Stimulated activated effector memory CD8-positive, alpha-beta T cell treated with anti-CD3 and anti-CD28 coated beads, Interleukin-12 subunit alpha, Interleukin-12 subunit beta, amount 100 ng/mL, for 72 hours (primary cell): ENCODE data around the gene CECR2.

Source experiments
- ATAC-seq: fragments of 150-1000 bp; cut with Tn5 transposase; 2 replicates; pipeline ENCODE4 v1.10.0; 2021
- DNase-seq, 2 donors: peaks; one replicate each; pipeline ENCODE4 v3.0.0; 2021 to 2022; ENCODE audit warnings: low spot score in 2 of 2
- H3K27ac Mint-ChIP-seq: one replicate; pipeline ENCODE4 v1.8.0; 2022; ENCODE audit warnings: mild to moderate bottlenecking, mixed read lengths
- H3K36me3 Mint-ChIP-seq: one replicate; pipeline ENCODE4 v1.8.0; 2022; ENCODE audit warnings: mild to moderate bottlenecking, mixed read lengths
- H3K4me1 Mint-ChIP-seq: one replicate; pipeline ENCODE4 v1.8.0; 2022; ENCODE audit warnings: mixed read lengths
- H3K4me3 Mint-ChIP-seq: one replicate; pipeline ENCODE4 v1.8.0; 2022; ENCODE audit warnings: mild to moderate bottlenecking, mixed read lengths
- H3K9me3 Mint-ChIP-seq: one replicate; pipeline ENCODE4 v1.8.0; 2022; ENCODE audit warnings: mixed read lengths

Gene CECR2

GRCh38 chr22:17443405-17444203 lies 74.3 kb downstream of the CECR2 start:
- H3K4me3 Mint-ChIP-seq, result no peak overlapping the region
- ATAC-seq, result no peak
- no peak for DNase-seq
- H3K36me3 Mint-ChIP-seq, result no peaks in the 10 kb centered on the region
- H3K4me1 Mint-ChIP-seq, result no peaks in the 10 kb centered on the region
- no peaks in the 10 kb centered on the region for H3K9me3 Mint-ChIP-seq
- no peak overlapping the region for H3K27ac Mint-ChIP-seq

GRCh38 chr22:17444204-17444504 lies 74.9 kb downstream of the CECR2 start:
- DNase-seq, result no peak
- H3K36me3 Mint-ChIP-seq, result no peaks in the 10 kb centered on the region
- no peak for ATAC-seq
- no peaks in the 10 kb centered on the region for H3K9me3 Mint-ChIP-seq
- H3K4me1 Mint-ChIP-seq, result no peaks in the 10 kb centered on the region
- no peak overlapping the region for H3K4me3 Mint-ChIP-seq
- H3K27ac Mint-ChIP-seq, result no peak overlapping the region

GRCh38 chr22:17446698-17447097 lies 77.4 kb downstream of the CECR2 start:
- H3K4me1 Mint-ChIP-seq, result no peaks in the 10 kb centered on the region
- no peak overlapping the region for H3K27ac Mint-ChIP-seq
- no peak overlapping the region for H3K4me3 Mint-ChIP-seq
- ATAC-seq, result no peak
- DNase-seq, result no peak
- no peaks in the 10 kb centered on the region for H3K36me3 Mint-ChIP-seq
- H3K9me3 Mint-ChIP-seq, result no peaks in the 10 kb centered on the region

GRCh38 chr22:17451316-17451715 lies 82.1 kb downstream of the CECR2 start:
- H3K9me3 Mint-ChIP-seq, result no peaks in the 10 kb centered on the region
- DNase-seq (no peak), ATAC-seq (no peak)
- H3K36me3 Mint-ChIP-seq, result no peaks in the 10 kb centered on the region
- H3K27ac Mint-ChIP-seq, result no peak overlapping the region
- H3K4me1 Mint-ChIP-seq, result no peaks in the 10 kb centered on the region
- H3K4me3 Mint-ChIP-seq, result no peak overlapping the region

- DNase-seq, result no peak
- no peaks in the 10 kb centered on the region for H3K9me3 Mint-ChIP-seq
- H3K4me3 Mint-ChIP-seq, result no peak overlapping the region
- H3K4me1 Mint-ChIP-seq, result no peaks in the 10 kb centered on the region
- H3K27ac Mint-ChIP-seq, result no peak overlapping the region
- H3K36me3 Mint-ChIP-seq, result no peaks in the 10 kb centered on the region
- no peak for ATAC-seq
Observed at GRCh38 chr22:17460895-17461294, 91.6 kb downstream of the CECR2 start.

- H3K27ac Mint-ChIP-seq, result no peak overlapping the region
- no peaks in the 10 kb centered on the region for H3K36me3 Mint-ChIP-seq
- ATAC-seq (no peak), DNase-seq (no peak)
- no peaks in the 10 kb centered on the region for H3K4me1 Mint-ChIP-seq
- H3K4me3 Mint-ChIP-seq, result no peak overlapping the region
- H3K9me3 Mint-ChIP-seq, result no peaks in the 10 kb centered on the region
Observed at GRCh38 chr22:17470880-17471500, 101.7 kb downstream of the CECR2 start.

GRCh38 chr22:17471886-17472535 lies 102.8 kb downstream of the CECR2 start:
- ATAC-seq (no peak), DNase-seq (no peak)
- Mint-ChIP-seq H3K4me3 (no peak overlapping the region), H3K27ac (no peak overlapping the region), H3K36me3 (no peaks in the 10 kb centered on the region), H3K9me3 (no peaks in the 10 kb centered on the region), H3K4me1 (no peaks in the 10 kb centered on the region)

GRCh38 chr22:17472932-17473331 lies 103.7 kb downstream of the CECR2 start:
- DNase-seq (no peak), ATAC-seq (no peak)
- no peaks in the 10 kb centered on the region for H3K4me1 Mint-ChIP-seq
- H3K36me3 Mint-ChIP-seq, result no peaks in the 10 kb centered on the region
- no peak overlapping the region for H3K4me3 Mint-ChIP-seq
- H3K9me3 Mint-ChIP-seq, result no peaks in the 10 kb centered on the region
- no peak overlapping the region for H3K27ac Mint-ChIP-seq

- no peak for DNase-seq
- Mint-ChIP-seq H3K36me3 (no peaks in the 10 kb centered on the region), H3K9me3 (no peaks in the 10 kb centered on the region), H3K4me1 (no peaks in the 10 kb centered on the region), H3K27ac (no peak overlapping the region), H3K4me3 (no peak overlapping the region)
- no peak for ATAC-seq
Observed at GRCh38 chr22:17475318-17476230, 106.3 kb downstream of the CECR2 start.

GRCh38 chr22:17476838-17477237 lies 107.6 kb downstream of the CECR2 start:
- no peaks in the 10 kb centered on the region for H3K4me1 Mint-ChIP-seq
- DNase-seq (no peak), ATAC-seq (no peak)
- H3K36me3 Mint-ChIP-seq, result no peaks in the 10 kb centered on the region
- H3K9me3 Mint-ChIP-seq, result no peaks in the 10 kb centered on the region
- H3K27ac Mint-ChIP-seq, result no peak overlapping the region
- H3K4me3 Mint-ChIP-seq, result no peak overlapping the region

- H3K4me3 Mint-ChIP-seq, result no peak overlapping the region
- H3K27ac Mint-ChIP-seq, result no peak overlapping the region
- ATAC-seq (no peak), DNase-seq (no peak)
- H3K36me3 Mint-ChIP-seq, result no peaks in the 10 kb centered on the region
- H3K9me3 Mint-ChIP-seq, result no peaks in the 10 kb centered on the region
- no peaks in the 10 kb centered on the region for H3K4me1 Mint-ChIP-seq
Observed at GRCh38 chr22:17477391-17477833, 108.2 kb downstream of the CECR2 start.

- no peaks in the 10 kb centered on the region for H3K36me3 Mint-ChIP-seq
- DNase-seq (no peak), ATAC-seq (no peak)
- H3K27ac Mint-ChIP-seq, result no peak overlapping the region
- no peak overlapping the region for H3K4me3 Mint-ChIP-seq
- H3K9me3 Mint-ChIP-seq, result no peaks in the 10 kb centered on the region
- no peaks in the 10 kb centered on the region for H3K4me1 Mint-ChIP-seq
Observed at GRCh38 chr22:17479135-17479534, 109.9 kb downstream of the CECR2 start.

GRCh38 chr22:17481424-17481823 lies 112.2 kb downstream of the CECR2 start:
- Mint-ChIP-seq H3K36me3 (no peaks in the 10 kb centered on the region), H3K4me1 (no peaks in the 10 kb centered on the region), H3K27ac (no peak overlapping the region), H3K4me3 (no peak overlapping the region), H3K9me3 (no peaks in the 10 kb centered on the region)
- DNase-seq, result no peak
- ATAC-seq, result peak; percentile 57

GRCh38 chr22:17483688-17484372 lies 114.6 kb downstream of the CECR2 start:
- Mint-ChIP-seq H3K4me3 (no peak overlapping the region), H3K36me3 (no peaks in the 10 kb centered on the region), H3K4me1 (no peaks in the 10 kb centered on the region), H3K27ac (no peak overlapping the region), H3K9me3 (no peaks in the 10 kb centered on the region)
- ATAC-seq, result no peak
- no peak for DNase-seq

- DNase-seq, result no peak
- ATAC-seq, result no peak
- Mint-ChIP-seq H3K27ac (no peak overlapping the region), H3K36me3 (no peaks in the 10 kb centered on the region), H3K4me1 (no peaks in the 10 kb centered on the region), H3K4me3 (no peak overlapping the region), H3K9me3 (no peaks in the 10 kb centered on the region)
Observed at GRCh38 chr22:17484608-17485007, 115.3 kb downstream of the CECR2 start.
